Activated T-cell treated with anti-CD3 and anti-CD28 coated beads, Interleukin-2, amount 50 U/mL, for 4 hours (primary cell): Measurements from ENCODE around the gene ZNF451. TPM values are rescaled to one million over a fixed set of nuclear protein-coding genes. Genes with fewer than 3 reads are reported as not detected.

Experiments used
- ATAC-seq, 2 donors: fragments of 200-7000 bp; cut with Tn5 transposase; one replicate each; pipeline ENCODE4 v1.10.0; 2021
- DNase-seq: peaks from one replicate; pipeline ENCODE4 v3.0.0-alpha.2; 2020
- H3K27me3 Mint-ChIP-seq: one replicate; pipeline ENCODE4 v1.8.0; 2021; ENCODE audit warnings: low read depth, mixed read lengths
- H3K36me3 Mint-ChIP-seq: one replicate; pipeline ENCODE4 v1.8.0; 2022; ENCODE audit warnings: mixed read lengths; ENCODE audit not compliant: insufficient read depth
- H3K4me1 Mint-ChIP-seq: one replicate; pipeline ENCODE4 v1.8.0; 2021; ENCODE audit warnings: low read depth, mixed read lengths
- H3K4me3 Mint-ChIP-seq: one replicate; pipeline ENCODE4 v1.8.0; 2021; ENCODE audit warnings: mild to moderate bottlenecking, moderate library complexity, mixed read lengths
- H3K9me3 Mint-ChIP-seq: one replicate; pipeline ENCODE4 v1.8.0; 2021; ENCODE audit warnings: mixed read lengths
- total RNA-seq, 3 donors: library from RNA; stranded (reverse); gene quantifications; one replicate each; pipeline ENCODE4 v1.2.1, GENCODE V29; 2021

Gene ZNF451
- total RNA-seq, 3 donors from 2014 or later, result 36.8 to 44.8 (median 43.3) TPM

DNA sequence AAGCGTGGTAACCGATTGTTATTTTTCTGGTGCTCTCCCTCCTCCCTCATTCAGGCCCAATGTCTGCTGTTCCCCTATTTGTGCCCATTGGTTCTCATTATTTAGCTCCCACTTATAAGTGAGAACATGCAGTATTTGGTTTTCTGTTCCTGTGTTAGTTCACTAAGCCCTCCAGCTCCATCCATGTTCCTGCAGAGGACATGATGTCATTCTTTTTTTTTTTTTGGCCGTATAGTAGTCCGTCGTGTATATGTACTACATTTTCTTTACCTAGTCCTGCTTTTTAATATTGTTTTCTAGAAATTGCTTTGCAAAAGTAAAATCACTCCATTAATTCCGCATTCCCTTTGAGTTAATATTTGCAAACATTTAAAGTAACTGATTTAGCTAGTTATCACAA, 23.1 kb downstream of the ZNF451 start:
- H3K4me1 Mint-ChIP-seq, result peaks cover 19% of the 10 kb centered on the region

DNA sequence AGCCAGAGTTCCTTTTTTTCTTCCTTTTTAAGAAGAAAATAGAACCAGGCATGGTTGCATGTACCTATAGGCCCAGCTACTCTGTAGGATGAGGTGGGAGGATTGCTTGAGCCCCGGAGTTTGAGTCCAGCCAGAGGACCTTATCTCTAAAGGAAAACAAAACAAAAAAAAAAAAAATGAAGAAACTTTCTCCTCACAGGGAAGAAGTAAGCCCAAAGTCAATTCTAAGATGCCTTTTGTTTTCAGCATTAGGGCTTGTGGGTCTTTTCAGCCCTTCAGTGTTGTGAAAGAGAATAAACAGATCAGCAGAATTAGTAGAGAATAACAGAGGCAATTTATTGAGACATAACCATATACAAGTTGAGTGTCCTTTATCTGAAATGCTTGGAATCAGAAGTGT, 26.8 kb downstream of the ZNF451 start:
- no peak for ATAC-seq
- H3K9me3 Mint-ChIP-seq, result no peaks in the 10 kb centered on the region
- peaks cover 25% of the 10 kb centered on the region for H3K36me3 Mint-ChIP-seq
- H3K4me1 Mint-ChIP-seq, result peaks cover 15% of the 10 kb centered on the region
- DNase-seq, result no peak
- H3K27me3 Mint-ChIP-seq, result no peaks in the 10 kb centered on the region
- no peak overlapping the region for H3K4me3 Mint-ChIP-seq

More for the DNA sequence above, 23.1 kb downstream of the ZNF451 start:
- Mint-ChIP-seq H3K4me3 (no peak overlapping the region), H3K36me3 (peaks cover 16% of the 10 kb centered on the region), H3K27me3 (no peaks in the 10 kb centered on the region), H3K9me3 (no peaks in the 10 kb centered on the region)
- DNase-seq (no peak), ATAC-seq (no peak)

DNA sequence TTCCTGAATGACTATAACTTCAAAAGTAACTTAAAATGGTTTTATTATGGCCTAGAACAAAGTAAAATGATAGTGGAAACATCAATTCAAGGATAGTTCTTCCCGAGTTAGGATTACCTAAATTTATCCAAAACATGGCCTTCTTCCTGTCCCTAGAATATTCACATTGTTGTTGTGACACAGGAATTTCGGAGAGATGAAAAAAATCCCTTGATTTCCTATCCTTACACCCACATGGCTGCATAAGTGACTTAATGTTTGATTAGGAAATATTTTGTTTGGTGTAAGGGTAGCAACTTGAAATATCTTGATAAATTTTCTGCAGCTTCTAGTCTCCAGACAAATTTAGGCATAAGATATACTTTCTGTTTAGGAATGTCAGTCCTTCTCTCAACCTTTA, 27.8 kb downstream of the ZNF451 start:
- DNase-seq (no peak), ATAC-seq (no peak)
- Mint-ChIP-seq H3K9me3 (no peaks in the 10 kb centered on the region), H3K27me3 (no peaks in the 10 kb centered on the region), H3K4me3 (no peak overlapping the region), H3K36me3 (peaks cover 33% of the 10 kb centered on the region), H3K4me1 (peaks cover 14% of the 10 kb centered on the region)

DNA sequence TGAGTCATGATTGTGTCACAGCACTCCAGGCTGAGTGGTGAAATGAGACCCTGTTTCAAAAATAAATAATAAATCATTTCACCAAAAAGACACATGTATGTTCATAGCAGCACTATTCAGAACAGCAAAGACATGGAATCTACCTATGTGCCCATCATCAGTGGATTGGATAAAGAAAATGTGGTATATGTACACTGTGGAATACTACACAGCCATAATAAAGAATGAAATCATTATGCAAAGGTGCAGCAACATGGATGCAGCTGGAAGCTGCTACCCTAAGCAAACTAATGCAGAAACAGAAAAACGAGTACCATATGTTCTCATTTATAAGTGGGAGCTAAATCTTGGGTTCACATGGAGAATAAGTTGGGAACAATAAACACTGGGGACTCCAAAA, 33.1 kb downstream of the ZNF451 start:
- ATAC-seq (no peak), DNase-seq (no peak)
- peaks cover 38% of the 10 kb centered on the region for H3K36me3 Mint-ChIP-seq
- H3K4me3 Mint-ChIP-seq, result no peak overlapping the region
- H3K4me1 Mint-ChIP-seq, result peaks cover 14% of the 10 kb centered on the region
- no peaks in the 10 kb centered on the region for H3K9me3 Mint-ChIP-seq
- H3K27me3 Mint-ChIP-seq, result no peaks in the 10 kb centered on the region

DNA sequence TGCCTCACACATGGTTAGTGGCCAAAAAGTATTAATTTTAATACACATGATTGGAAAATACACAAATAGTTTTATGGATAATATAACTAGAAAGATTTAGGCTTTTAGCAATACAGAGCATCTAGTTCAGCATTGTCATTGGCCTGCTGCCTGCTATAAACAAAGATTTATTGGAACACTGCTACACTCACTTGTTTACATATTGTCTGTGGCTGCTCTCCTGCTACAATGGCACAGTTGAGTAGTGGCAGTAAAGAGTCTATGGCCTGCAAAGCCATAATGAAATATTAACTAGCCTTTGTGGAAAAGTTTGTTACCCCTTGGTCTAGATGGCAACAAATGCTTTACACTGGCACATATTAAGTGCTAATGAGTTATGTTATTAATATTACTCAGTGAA, 37.8 kb downstream of the ZNF451 start:
- no peak for DNase-seq

DNA sequence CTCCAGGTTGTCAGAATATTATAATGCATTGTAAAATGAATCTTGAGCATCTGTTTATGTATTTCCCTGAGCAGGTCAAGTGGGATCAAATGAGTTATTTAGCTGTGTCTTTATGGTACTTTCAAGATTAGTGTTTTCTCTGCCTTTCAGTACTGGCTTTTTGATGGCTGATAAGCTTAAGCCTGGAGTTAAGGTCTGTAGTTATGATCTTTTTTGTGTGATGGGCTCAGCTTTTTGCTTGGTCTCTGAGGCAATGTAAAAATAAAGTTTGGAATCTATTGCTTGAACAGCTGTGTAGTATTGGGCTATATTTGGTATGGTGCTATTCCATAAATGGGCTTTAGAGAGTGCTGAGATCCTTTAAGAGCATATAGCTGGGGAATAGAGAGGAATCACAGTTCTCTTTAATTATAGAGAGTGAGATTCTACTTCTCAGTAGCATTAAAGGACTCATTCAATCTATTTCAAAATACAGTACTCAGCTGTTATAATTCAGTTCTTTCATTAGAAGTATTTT, 40.7 kb downstream of the ZNF451 start:
- H3K36me3 Mint-ChIP-seq, result peaks cover 28% of the 10 kb centered on the region
- H3K9me3 Mint-ChIP-seq, result no peaks in the 10 kb centered on the region
- H3K4me3 Mint-ChIP-seq, result no peak overlapping the region
- no peaks in the 10 kb centered on the region for H3K4me1 Mint-ChIP-seq
- DNase-seq (no peak), ATAC-seq (no peak)
- H3K27me3 Mint-ChIP-seq, result no peaks in the 10 kb centered on the region

More for the DNA sequence above, 37.8 kb downstream of the ZNF451 start:
- Mint-ChIP-seq H3K9me3 (no peaks in the 10 kb centered on the region), H3K27me3 (no peaks in the 10 kb centered on the region), H3K4me1 (peaks cover 3% of the 10 kb centered on the region), H3K36me3 (peaks cover 24% of the 10 kb centered on the region), H3K4me3 (no peak overlapping the region)
- ATAC-seq, result no peak

DNA sequence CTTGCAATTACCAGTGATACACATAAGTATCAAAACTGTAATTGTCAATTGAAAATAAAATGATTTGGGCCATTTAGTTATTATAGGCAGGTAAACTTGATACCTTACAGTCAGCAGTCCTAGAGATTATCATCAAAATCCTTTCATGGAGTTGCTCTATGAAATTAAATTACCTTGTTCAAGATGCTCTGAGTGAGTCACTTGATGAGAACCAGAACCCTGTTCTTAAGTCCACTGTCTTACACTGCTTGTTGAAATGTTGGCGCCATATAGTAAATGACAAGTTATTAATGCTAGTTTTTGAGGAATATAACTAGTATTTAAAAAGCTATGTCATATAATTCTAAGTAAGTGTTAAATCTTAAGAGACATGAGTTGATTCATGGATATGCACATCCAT, 45.0 kb downstream of the ZNF451 start:
- ATAC-seq (no peak), DNase-seq (no peak)
- H3K4me1 Mint-ChIP-seq, result peaks cover 2% of the 10 kb centered on the region
- H3K9me3 Mint-ChIP-seq, result no peaks in the 10 kb centered on the region
- H3K27me3 Mint-ChIP-seq, result no peaks in the 10 kb centered on the region
- no peak overlapping the region for H3K4me3 Mint-ChIP-seq
- H3K36me3 Mint-ChIP-seq, result peaks cover 35% of the 10 kb centered on the region

DNA sequence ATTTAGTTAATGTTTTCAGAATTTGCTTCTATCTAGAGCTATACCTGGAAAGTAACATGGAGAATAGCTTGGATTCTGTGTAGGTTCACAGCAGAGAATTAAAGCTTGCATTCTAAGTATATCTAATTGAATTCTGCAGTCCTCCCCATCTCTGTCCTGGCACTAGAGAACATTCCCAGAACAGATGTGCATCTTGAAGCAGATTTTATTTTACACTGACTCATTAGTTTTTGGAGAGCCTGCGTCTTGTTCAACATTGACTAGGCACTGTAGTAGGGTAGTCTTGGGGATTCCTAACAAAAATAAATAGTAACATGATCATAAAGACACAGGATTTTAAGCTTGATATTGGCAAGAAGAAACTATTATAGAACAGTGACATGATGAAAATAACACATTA, 45.9 kb downstream of the ZNF451 start:
- no peak for DNase-seq
- no peak for ATAC-seq
- Mint-ChIP-seq H3K4me3 (no peak overlapping the region), H3K36me3 (peaks cover 39% of the 10 kb centered on the region), H3K27me3 (no peaks in the 10 kb centered on the region), H3K9me3 (no peaks in the 10 kb centered on the region), H3K4me1 (peaks cover 2% of the 10 kb centered on the region)

DNA sequence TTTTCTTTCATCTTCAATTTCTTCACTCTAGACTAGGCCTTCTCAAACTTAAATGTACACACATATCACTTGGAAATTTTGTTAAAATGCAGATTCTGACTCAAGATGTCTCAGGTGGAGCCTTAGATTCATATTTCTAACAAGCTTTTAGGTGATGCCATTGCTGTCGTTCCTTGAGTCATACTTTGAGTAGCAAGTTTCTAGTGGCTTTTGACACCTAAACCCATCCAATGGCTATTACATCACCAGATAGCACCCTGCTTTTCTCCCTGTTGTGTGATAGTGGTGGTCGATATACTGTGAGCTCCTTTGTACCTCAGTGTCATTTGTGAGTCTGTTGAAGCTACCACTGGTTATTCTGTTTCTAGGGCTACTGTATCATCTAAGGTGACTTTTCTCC, 47.4 kb downstream of the ZNF451 start:
- peaks cover 2% of the 10 kb centered on the region for H3K4me1 Mint-ChIP-seq
- H3K27me3 Mint-ChIP-seq, result no peaks in the 10 kb centered on the region
- no peak overlapping the region for H3K4me3 Mint-ChIP-seq
- H3K9me3 Mint-ChIP-seq, result no peaks in the 10 kb centered on the region
- peaks cover 49% of the 10 kb centered on the region for H3K36me3 Mint-ChIP-seq
- ATAC-seq (peak; percentile 57 to 66), DNase-seq (no peak)

DNA sequence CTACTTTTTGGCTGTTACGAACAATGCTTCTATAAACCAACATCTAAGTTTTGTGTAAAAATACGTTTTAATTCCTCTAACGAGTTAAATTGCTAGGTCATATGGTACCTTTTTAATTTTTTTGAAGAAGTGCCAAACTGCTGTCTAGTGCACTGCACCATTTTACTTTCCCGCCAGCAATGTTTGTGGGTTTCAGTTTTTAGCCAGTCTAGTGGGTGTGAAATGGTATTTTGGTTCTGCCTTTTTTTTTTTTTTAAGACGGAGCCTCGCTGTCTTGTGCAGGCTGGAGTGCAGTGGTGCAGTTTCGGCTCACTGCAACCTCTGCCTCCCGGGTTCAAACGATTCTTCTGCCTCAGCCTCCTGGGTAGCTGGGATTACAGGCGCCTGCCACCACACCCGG, 48.0 kb downstream of the ZNF451 start:
- Mint-ChIP-seq H3K9me3 (no peaks in the 10 kb centered on the region), H3K4me3 (no peak overlapping the region), H3K27me3 (no peaks in the 10 kb centered on the region), H3K36me3 (peaks cover 51% of the 10 kb centered on the region), H3K4me1 (peaks cover 2% of the 10 kb centered on the region)
- DNase-seq, result no peak
- no peak for ATAC-seq

DNA sequence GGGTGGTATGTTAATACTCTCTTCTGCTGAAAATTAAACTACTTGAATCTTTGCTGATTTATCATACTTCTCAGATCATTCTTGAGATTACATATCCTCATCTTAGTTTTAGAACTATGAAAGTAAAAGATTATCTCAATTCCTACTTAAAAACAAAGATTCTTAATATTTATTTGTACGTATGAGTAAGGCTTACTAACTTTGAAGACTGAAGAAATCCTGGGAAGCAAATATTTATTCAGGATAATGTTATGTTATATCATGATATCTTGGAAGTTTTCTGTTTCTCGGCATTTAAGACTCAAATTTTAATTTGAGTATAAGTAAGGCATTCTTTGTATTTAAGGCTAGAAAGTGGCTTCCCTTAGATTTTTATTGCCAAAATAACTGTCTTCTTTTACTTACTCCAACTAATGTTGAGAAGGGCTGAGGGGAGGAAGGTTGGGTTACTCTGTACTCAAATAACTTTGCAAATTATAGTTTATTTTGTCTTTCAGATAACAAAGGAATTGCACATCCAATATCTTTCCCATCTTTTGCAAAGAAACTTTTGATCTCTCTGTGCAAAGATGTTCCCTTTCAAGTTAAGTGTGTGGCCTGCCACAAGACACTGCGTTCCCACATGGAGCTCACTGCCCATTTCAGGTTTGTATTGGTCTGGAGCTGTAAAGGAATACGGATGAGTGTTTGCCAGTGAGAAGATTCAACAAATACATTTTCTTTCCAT, 51.6 kb downstream of the ZNF451 start:
- peaks cover 2% of the 10 kb centered on the region for H3K4me1 Mint-ChIP-seq

DNA sequence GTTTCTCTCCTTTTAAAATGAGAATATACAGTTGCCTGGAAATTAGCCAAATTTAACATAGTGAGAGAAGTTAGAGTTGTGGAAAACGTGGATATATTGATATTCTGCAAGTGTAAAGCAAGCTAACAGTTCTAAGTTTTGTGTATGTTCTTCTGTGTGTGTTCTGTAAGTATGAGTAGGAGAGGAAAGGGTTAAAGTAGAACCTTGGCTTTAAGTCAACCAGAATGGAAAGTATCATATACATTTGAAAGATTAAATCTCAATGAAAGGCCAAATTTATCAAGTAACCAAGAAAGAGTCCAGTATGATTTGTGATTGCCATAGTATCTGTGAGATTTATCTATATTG, 52.2 kb downstream of the ZNF451 start:
- peaks cover 3% of the 10 kb centered on the region for H3K4me1 Mint-ChIP-seq
- DNase-seq, result no peak
- H3K9me3 Mint-ChIP-seq, result no peaks in the 10 kb centered on the region
- no peaks in the 10 kb centered on the region for H3K27me3 Mint-ChIP-seq
- peaks cover 46% of the 10 kb centered on the region for H3K36me3 Mint-ChIP-seq
- H3K4me3 Mint-ChIP-seq, result no peak overlapping the region
- no peak for ATAC-seq

More for the DNA sequence above, 51.6 kb downstream of the ZNF451 start:
- Mint-ChIP-seq H3K9me3 (no peaks in the 10 kb centered on the region), H3K27me3 (no peaks in the 10 kb centered on the region), H3K4me3 (no peak overlapping the region), H3K36me3 (peaks cover 51% of the 10 kb centered on the region)
- no peak for ATAC-seq
- no peak for DNase-seq

DNA sequence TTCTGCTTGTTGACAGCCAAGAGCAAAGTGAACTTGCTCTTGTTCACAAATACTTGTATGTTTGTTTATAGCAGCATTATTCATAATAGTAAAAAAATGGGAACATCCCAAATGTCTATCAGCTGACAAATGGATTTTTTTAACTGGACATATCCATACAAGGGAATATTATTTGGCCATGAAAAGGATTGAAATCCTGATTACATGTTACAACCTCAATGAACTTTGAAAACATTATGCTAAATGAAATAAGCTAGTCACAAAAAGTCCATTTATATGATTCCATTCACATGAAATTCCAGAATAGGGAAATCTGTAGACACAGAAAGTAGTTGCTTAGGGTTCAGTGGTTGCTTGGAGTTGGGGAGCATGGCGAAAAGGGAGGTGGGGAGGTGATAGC, 53.7 kb downstream of the ZNF451 start:
- DNase-seq, result no peak
- Mint-ChIP-seq H3K9me3 (no peaks in the 10 kb centered on the region), H3K27me3 (no peaks in the 10 kb centered on the region), H3K4me3 (no peak overlapping the region), H3K36me3 (peaks cover 52% of the 10 kb centered on the region), H3K4me1 (peaks cover 15% of the 10 kb centered on the region)
- ATAC-seq, result no peak

DNA sequence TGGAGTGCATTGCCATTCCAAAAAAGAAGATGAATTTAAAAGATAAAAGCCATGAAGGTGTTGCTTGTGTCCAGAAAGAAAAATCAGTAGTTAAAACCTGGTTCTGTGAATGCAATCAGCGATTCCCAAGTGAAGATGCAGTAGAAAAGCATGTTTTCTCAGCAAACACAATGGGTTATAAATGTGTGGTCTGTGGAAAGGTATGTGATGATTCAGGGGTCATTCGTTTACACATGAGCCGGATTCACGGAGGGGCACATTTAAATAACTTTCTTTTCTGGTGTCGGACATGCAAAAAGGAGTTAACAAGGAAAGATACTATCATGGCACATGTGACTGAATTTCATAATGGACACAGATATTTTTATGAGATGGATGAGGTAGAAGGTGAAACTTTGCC, 57.4 kb downstream of the ZNF451 start:
- DNase-seq (no peak), ATAC-seq (no peak)
- Mint-ChIP-seq H3K27me3 (no peaks in the 10 kb centered on the region), H3K4me3 (no peak overlapping the region), H3K9me3 (no peaks in the 10 kb centered on the region), H3K36me3 (peaks cover 44% of the 10 kb centered on the region), H3K4me1 (peaks cover 15% of the 10 kb centered on the region)

DNA sequence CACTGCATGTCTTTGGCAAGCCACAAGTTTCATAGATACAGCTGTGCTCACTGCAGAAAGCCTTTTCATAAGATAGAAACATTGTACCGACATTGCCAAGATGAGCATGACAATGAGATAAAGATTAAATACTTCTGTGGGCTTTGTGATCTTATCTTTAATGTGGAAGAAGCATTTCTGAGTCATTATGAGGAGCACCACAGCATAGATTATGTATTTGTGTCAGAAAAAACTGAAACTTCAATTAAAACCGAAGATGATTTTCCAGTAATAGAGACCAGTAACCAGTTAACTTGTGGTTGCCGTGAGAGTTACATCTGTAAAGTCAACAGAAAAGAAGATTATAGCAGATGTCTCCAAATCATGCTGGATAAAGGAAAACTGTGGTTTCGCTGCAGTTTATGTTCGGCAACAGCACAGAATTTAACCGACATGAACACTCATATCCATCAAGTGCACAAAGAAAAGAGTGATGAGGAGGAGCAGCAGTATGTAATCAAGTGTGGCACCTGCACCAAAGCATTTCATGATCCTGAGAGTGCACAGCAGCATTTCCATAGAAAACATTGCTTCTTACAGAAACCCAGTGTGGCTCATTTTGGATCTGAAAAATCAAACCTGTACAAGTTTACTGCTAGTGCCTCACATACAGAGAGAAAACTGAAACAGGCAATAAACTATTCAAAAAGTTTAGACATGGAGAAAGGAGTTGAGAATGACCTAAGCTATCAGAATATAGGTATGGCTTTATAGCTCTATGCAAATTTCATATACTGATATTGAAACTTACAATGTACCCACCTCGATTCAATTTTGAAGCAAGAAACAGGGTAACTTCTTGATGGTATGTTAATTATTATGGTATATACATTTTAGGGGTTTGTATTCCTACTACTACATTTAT, 58.2 kb downstream of the ZNF451 start:
- DNase-seq, result no peak
- no peaks in the 10 kb centered on the region for H3K9me3 Mint-ChIP-seq
- peak; percentile 86 for ATAC-seq
- H3K4me1 Mint-ChIP-seq, result peaks cover 15% of the 10 kb centered on the region
- H3K36me3 Mint-ChIP-seq, result peaks cover 44% of the 10 kb centered on the region
- H3K27me3 Mint-ChIP-seq, result no peaks in the 10 kb centered on the region
- no peak overlapping the region for H3K4me3 Mint-ChIP-seq
